Measurements from ENCODE around the gene ANKRD36B.
"Not testable (repeated sequence)": the region's sequence is repeated elsewhere in the genome, so short reads cannot be mapped to it uniquely, and the experiment has no call there.

Gene ANKRD36B

DNA sequence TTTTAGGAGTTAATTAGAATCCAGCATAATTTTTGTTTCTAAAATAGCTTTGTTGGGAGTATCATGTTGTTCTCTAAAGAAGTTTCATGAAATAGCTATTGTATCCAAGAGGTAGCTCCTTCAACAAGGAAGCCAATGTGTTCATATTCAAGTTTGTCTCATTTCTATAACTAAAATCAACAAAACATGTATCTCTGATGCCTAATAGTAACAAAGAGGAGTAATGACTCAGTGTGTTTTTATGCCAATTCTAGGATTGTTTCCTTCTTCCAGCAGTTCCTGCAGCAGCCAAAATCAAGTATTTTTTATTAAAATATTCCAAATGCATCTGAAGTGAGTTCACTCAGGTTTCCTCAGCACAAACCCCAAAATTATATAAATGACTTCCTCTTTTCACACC, 41.1 kb downstream of the ANKRD36B start:
- not testable (repeated sequence) for DNase-seq

- no peak for DNase-seq
Observed at GRCh38 chr2:97546711-97547110, 43.0 kb downstream of the ANKRD36B start.

GRCh38 chr2:97544911-97545310, 44.8 kb downstream of the ANKRD36B start:
- DNase-seq = not testable (repeated sequence)

- not testable (repeated sequence) for DNase-seq
Observed at GRCh38 chr2:97525904-97526303, 63.8 kb downstream of the ANKRD36B start.

- DNase-seq = not testable (repeated sequence)
Observed at GRCh38 chr2:97523816-97524215, 65.9 kb downstream of the ANKRD36B start.

GRCh38 chr2:97522916-97523555, 66.6 kb downstream of the ANKRD36B start:
- DNase-seq = not testable (repeated sequence)

DNA sequence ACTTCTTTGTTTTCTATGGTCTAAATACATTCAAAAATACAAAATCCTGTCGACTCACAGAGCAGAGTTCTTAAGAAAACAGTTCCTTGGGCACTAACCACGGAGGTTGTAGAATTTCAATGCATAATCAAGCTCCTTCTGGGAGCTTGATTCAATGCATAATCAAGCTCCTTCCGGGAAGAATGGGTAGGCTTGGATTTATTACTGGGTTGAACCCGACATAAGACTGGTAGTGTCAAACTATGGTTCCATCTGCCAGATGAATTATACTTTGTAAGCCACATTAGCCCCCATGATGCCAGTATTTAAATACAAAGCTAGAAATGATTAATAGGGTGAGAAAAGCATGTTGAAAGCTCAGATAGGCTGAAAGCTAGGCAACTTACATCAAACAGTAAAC, 94.0 kb downstream of the ANKRD36B start:
- not testable (repeated sequence) for DNase-seq

DNA sequence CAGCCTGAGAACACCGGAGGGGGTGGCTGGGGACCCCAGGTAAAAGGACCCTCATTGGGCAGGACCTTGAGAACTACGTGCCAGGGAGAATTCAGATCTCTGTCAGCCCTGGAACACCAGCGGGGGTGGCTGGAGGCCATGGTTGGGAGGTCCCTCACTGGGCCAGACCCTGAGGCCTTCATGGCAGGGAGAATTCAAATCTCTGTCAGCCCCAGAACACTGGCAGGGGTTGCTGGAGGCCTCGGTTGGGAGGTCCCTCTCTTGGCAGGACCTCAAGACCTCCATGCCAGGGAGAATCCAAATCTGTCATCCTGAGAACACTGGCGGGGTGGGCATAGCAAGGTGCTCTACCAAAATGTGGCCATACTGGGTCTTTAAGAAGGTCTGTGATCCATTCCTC, 99.5 kb downstream of the ANKRD36B start:
- peak; percentile 0 for DNase-seq

Data from CD4-positive, alpha-beta T cell treated with Interferon gamma for 1 hour (primary cell).